Measurements from ENCODE around the gene THSD7A.

THSD7A gene

GRCh38 chr7:11642276-11642675 lies 189.7 kb downstream of the THSD7A start:
- no peak for DNase-seq (ENCODE audit: low read depth in 2 of 2)

DNA sequence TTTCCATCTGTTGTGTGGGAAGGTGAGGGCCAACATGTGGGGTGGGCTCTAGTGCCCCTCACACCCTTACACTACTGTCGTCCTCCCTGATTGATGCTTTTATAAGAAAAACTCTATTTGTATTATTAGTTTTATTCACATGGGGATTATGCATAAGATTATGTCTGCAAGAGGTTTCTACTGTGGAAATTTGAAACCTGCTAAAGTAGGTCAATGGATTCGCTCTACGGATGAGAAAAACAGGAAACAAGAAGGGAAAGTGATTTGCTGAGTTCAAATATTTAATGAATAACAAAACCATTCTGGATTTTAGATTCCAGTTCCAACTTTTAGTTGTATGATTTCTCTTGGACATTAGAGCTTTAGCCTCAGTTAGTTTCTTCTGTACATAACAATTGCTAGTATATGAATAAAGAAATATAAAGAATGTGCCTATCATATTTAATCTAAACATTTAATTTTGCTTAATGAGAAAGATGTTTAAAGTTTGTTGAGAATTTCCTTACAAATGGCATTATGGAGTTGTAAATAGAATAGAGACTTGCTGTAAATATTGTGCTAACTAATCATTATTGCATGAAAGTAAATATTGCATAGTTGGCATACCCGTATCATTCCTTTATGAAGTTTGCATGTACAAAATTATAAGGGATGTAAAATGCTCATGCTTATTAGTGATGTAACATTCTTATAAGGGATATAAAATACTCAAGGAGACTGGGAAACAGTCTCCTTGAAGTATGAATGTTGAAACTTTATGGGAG lies 193.8 kb downstream of the THSD7A start:
- DNase-seq (ENCODE audit: low read depth in 2 of 2) = no peak

DNA sequence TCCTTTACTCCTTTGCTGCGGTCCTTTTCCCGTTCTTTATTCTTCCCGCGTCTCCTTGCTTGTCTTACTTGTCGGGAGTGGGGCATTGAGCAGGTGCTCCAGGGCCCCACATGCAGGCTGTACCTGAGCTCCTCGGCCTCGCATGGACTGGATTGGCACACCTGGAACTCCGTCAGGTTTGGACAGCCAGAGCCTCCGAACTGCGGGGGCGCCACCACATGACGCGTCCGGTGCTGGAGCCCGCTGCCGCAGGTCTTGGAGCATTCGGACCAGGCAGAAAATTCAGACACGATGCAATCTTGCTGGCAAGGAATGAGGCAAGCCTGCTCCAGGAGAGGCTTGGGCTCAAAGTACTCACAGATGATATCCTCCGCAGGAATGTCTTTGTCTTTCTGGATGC lies 195.7 kb downstream of the THSD7A start:
- no peak for DNase-seq (ENCODE audit: low read depth in 2 of 2)

DNA sequence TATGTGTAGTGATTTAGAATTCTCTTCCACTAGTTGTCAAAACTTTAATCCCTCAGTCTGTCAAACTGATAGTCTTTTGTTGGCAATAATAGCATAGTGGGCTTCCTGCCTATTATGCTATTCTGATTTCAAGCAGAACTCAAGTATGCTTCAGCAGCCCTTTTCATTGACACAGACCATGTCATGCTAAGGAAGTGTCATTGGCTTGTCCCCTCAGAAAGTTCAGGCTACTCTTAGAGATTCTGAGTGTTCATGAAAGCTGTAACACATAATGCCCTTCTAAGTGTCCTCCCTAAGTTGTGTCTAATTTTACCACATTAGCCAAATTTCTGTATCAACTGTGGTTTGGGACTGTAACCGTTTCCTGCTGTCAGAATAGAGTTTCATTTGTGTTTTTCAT lies 198.7 kb downstream of the THSD7A start:
- DNase-seq (ENCODE audit: low read depth in 2 of 2) = no peak

DNA sequence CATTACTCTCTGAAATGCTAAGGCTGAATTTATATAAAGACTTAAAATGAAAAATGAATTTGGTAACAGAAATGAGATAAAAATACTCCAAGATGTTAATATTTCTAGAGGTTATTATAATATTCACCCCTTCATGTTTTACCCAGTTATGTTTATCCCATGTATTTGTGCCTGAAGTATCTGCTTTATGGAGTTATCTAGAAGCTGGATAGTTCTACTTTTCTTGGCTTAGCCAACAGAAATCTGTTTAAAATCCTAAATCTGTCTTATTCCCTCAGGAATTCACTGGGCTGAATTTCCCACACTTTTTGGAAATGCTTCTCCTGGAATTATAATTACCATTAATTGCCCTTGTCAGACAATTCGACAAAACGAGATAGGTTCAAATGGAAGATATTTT lies 201.6 kb downstream of the THSD7A start:
- no peak for DNase-seq (ENCODE audit: low read depth in 2 of 2)

GRCh38 chr7:11625669-11626068 lies 206.3 kb downstream of the THSD7A start:
- DNase-seq (ENCODE audit: low read depth in 2 of 2) = no peak

DNA sequence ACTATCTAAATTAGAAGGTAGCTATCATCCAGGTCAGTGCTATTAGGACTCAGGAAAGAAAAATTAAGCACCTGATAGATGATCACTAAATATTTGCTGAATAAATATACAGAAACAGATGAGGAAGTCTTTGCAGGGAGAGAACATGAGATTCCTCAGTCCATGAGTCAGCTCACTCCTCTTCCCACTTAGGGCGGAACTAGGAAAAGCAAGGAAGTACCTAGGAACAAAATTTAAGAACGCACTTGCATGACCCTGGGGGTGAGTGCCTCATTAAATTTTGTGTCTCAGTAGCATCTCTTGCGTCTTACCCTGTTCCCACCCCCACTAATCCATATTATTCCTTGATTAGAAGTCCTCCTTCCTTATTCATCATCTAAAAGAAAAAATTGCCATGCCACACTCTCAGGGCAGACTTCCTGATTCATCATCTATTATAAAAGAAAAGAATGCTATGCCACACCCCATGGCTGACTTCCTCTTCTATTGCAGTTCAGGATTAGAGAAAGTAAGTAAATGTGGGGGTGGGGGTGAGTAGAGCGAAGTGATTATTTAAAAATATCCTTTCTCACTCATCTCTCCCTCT lies 208.8 kb downstream of the THSD7A start:
- no peak for DNase-seq (ENCODE audit: low read depth in 2 of 2)

GRCh38 chr7:11620406-11621253 lies 211.4 kb downstream of the THSD7A start:
- no peak for DNase-seq (ENCODE audit: low read depth in 2 of 2)

- no peak for DNase-seq (ENCODE audit: low read depth in 2 of 2)
These were observed 215.5 kb downstream of the THSD7A start for GRCh38 chr7:11616466-11616865.

DNA sequence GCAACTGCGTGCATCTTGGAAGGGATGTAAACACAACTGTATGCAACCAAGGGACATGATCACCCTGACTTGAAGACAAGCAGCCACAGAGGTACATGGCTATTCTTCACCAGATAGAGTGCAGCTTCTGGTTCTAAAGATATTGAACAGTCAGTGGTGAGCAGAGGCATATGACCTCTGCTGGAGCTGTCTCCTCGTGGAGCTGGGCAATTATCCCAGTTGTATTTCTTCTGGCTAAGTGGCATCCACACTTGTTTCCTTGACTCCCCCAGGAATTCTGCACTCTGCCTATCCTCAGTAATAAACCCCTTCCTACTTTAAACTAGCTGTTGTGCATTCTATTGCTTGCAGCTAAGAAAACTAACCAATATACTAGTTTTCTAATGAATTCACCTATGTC lies 216.8 kb downstream of the THSD7A start:
- DNase-seq (ENCODE audit: low read depth in 2 of 2) = no peak

- DNase-seq (ENCODE audit: low read depth in 2 of 2) = no peak
These were observed 218.6 kb downstream of the THSD7A start for GRCh38 chr7:11613292-11613930.

DNA sequence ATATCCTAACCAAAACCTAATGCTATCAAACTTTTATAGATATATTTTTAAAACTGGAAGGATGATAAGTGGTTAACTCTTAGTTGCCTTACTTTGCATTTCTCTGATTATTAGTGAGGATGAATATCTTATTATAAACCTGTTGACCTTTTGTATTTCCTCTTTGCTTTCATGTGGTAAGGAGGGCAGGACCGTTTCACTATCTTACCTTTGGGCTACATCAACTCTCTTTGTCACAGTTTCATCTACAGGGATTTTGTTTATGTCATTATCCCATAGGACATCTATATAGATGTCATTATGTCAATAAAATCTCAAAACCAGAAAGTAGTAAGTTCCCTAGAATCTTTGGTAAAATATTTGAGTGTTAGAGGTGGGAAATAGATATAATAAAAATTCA lies 219.3 kb downstream of the THSD7A start:
- DNase-seq (ENCODE audit: low read depth in 2 of 2) = no peak

- DNase-seq (ENCODE audit: low read depth in 2 of 2) = no peak
These were observed 222.8 kb downstream of the THSD7A start for GRCh38 chr7:11609096-11609670.

DNA sequence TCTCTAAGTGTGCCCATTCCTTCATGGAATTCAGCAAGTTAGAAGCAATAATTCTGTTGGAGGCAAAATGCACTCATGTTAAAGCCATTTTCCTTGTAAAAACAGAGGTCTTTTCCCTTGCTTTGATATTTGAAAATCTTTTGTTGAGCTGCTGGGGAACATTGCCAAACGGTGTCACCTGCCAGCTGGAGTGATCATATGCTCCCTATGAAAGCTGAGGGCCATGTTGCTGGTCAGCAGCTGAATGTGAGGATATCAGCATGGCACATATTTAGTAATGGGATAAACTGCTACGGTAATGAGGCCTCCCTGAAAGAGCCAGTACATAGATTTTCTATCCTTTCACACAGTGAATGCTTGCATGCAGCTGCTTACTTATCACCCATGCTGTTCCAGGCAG lies 224.3 kb downstream of the THSD7A start:
- no peak for DNase-seq (ENCODE audit: low read depth in 2 of 2)

DNA sequence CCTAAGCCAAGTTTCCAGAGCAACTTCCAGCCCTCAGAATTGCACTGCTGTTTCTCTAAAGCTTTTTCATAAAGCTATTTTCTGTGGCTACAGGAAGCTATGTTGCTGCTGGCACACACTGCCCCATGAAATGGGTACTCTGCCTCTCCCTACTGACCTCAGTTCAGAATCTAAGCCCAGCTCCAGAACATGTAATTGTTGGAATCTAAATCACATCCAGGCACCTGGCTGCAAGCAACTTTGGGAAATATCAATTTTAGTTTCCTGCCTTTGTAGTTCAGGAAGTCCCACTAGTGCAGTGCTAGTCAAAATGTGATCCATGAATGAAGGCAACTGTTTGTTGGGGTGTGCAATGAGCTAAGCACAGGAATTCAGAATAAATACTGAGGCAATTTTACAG lies 226.2 kb downstream of the THSD7A start:
- DNase-seq (ENCODE audit: low read depth in 2 of 2) = no peak

- no peak for DNase-seq (ENCODE audit: low read depth in 2 of 2)
These were observed 227.5 kb downstream of the THSD7A start for GRCh38 chr7:11604505-11604904.

DNA sequence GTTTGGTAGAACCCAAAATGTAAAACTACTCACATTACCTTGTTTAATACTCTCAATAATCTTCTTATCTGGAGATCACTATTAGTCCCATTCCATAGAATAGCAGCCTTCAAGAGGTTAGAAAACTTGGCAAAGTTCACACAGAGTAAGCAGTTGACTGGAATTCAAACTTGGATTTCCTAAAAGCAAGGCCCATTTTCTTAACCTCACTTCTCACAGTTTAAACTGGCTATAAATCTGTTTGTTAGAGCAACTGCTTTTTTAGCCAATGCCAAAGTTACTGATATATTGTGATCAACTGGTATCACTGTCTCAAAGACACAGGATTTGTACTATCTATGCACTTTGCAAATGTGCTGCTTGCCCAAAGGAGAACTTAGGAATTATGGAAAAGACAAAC lies 230.2 kb downstream of the THSD7A start:
- no peak for DNase-seq (ENCODE audit: low read depth in 2 of 2)

DNA sequence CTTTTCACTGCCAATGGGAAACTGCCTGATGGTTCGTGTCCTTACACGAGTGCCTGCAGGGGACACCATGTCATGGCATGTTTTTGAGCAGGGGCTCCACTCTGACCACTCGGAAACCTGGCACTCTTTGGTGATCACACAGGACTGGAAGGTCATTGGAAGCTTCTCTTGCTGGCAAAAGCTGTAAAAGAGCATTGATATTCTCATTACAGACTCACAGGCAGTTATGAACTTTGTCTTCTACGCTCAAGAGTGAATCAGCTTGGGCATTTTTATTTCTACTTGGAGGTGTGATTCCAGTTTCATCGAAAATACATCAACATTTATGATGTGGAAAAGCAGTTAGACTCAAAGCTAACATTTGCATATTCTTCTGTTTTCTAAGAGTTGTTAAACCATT lies 238.7 kb downstream of the THSD7A start:
- no peak for DNase-seq (ENCODE audit: low read depth in 2 of 2)

DNA sequence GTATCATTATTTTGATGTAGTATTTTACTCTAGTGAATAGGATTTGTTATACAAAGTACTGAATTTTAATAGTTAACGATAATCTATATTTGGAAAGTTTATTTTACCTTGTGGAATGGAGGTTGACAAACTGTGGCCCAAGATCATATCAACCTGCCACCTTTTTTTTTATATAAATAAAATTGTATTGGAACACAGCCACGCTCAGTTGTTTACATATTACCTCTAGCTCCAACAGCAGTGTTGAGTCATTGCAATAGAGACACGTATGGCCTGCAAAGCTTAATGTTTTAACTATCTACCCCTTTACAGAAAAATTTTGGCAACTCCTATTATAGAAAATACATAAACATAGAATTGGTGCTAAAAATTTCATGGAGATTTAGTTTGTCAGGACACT lies 239.3 kb downstream of the THSD7A start:
- no peak for DNase-seq (ENCODE audit: low read depth in 2 of 2)

GRCh38 chr7:11591943-11592342 lies 240.1 kb downstream of the THSD7A start:
- DNase-seq (ENCODE audit: low read depth in 2 of 2) = no peak

DNA sequence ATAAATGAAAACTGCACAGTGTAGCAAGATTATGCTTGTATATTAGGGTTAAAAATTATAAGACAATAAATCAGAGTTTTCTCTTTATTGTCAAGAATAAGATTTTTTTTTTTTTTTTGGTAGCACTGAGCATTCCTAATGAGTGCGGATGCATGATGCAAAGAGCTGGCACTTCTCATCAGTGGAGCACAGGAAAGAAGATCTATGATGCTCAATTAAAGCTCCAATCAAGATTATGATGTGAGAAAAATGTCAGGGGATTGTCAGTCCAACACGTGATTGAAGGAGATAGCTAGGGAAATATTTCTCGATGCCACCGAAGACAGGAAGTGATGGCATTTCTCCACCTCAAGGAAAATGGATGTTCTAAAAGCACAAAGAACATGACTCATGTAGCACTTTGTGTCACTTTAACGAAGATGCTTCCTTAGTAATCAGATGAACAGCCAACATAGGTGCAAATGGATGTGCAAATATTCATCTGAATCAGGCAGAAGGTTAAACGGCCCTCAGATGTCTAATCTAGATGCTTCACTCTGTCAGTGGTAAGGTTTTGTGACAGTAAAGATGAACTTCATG lies 240.9 kb downstream of the THSD7A start:
- DNase-seq (ENCODE audit: low read depth in 2 of 2) = no peak

DNA sequence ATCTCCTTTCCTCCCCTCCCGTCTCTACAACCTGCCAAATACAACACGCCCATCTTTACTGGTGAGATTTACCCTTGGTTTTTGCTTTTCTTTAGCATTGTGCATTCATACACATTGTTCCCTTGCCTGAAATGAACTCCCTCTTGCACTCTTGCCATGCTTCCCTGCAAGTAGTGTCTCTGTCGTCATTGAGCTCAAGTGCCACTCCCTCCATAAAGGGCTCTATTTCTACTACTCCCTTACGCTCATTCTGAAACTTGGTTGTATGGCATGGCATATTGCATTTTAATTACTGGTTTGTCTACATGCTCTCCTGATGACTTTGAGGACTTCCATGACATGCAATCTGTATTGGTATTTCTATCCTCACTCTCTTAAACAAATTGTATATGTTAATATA lies 242.7 kb downstream of the THSD7A start:
- DNase-seq (ENCODE audit: low read depth in 2 of 2) = no peak
